ENCODE measurements around the gene EMX2.

- TF ChIP-seq CTCF (IDR thresholded peaks at IDR 0.05; ENCODE audit: insufficient read depth, low read length, poor library complexity, severe bottlenecking) (no peak), EZH2phosphoT487 (conservative IDR thresholded peaks at IDR 0.05; ENCODE audit: low read length) (no peak)
Measured at GRCh38 chr10:117535298-117536071, 7.1 kb upstream of the EMX2 start.
